Effector memory CD4-positive, alpha-beta T cell (primary cell): Measurements from ENCODE around the gene STK39.

ENCODE experiments used
- DNase-seq, 3 donors: peaks; one replicate each; pipeline ENCODE4 v3.0.0-alpha.2; 2020
- H3K27ac ChIP-seq: 2 replicates; pipeline ENCODE4 v1.7.0; 2013; ENCODE audit warnings: mild to moderate bottlenecking, low read length, moderate library complexity; ENCODE audit not compliant: insufficient read depth, poor library complexity, severe bottlenecking
- H3K27me3 ChIP-seq: replicated peaks from 2 replicates; pipeline ENCODE4 v1.7.0; 2013; ENCODE audit warnings: mild to moderate bottlenecking, low read length; ENCODE audit not compliant: insufficient read depth, control insufficient read depth, poor library complexity, severe bottlenecking
- H3K36me3 ChIP-seq: 2 replicates; pipeline ENCODE4 v1.7.0; 2013; ENCODE audit warnings: mild to moderate bottlenecking, low read length, moderate library complexity; ENCODE audit not compliant: control insufficient read depth, insufficient read depth
- H3K4me1 ChIP-seq: 2 replicates; pipeline ENCODE4 v1.7.0; 2013; ENCODE audit warnings: low read length, mild to moderate bottlenecking; ENCODE audit not compliant: control insufficient read depth, insufficient read depth, poor library complexity, severe bottlenecking
- H3K4me3 ChIP-seq: 2 replicates; pipeline ENCODE4 v1.7.0; 2013; ENCODE audit warnings: low read length, low read depth, mild to moderate bottlenecking; ENCODE audit not compliant: insufficient read depth, poor library complexity, severe bottlenecking
- H3K9me3 ChIP-seq: 2 replicates; pipeline ENCODE4 v1.7.0; 2013; ENCODE audit warnings: mild to moderate bottlenecking, low read length, moderate library complexity; ENCODE audit not compliant: control insufficient read depth

Gene STK39

GRCh38 chr2:168025487-168026202 lies 221.8 kb downstream of the STK39 start:
- no peak for DNase-seq
- H3K27me3 ChIP-seq = no peaks in the 10 kb centered on the region
- H3K4me1 ChIP-seq = no peaks in the 10 kb centered on the region
- H3K9me3 ChIP-seq = no peaks in the 10 kb centered on the region
- H3K36me3 ChIP-seq = no peaks in the 10 kb centered on the region
- no peak overlapping the region for H3K4me3 ChIP-seq
- no peak overlapping the region for H3K27ac ChIP-seq

- H3K4me3 ChIP-seq = no peak overlapping the region
- no peaks in the 10 kb centered on the region for H3K36me3 ChIP-seq
- no peak for DNase-seq
- no peaks in the 10 kb centered on the region for H3K4me1 ChIP-seq
- no peaks in the 10 kb centered on the region for H3K9me3 ChIP-seq
- no peaks in the 10 kb centered on the region for H3K27me3 ChIP-seq
- no peak overlapping the region for H3K27ac ChIP-seq
Observed at GRCh38 chr2:168024459-168024858, 222.9 kb downstream of the STK39 start.

GRCh38 chr2:168021800-168022587 lies 225.4 kb downstream of the STK39 start:
- H3K9me3 ChIP-seq = no peaks in the 10 kb centered on the region
- H3K36me3 ChIP-seq = no peaks in the 10 kb centered on the region
- no peak overlapping the region for H3K4me3 ChIP-seq
- no peak for DNase-seq
- no peak overlapping the region for H3K27ac ChIP-seq
- no peaks in the 10 kb centered on the region for H3K27me3 ChIP-seq
- no peaks in the 10 kb centered on the region for H3K4me1 ChIP-seq

GRCh38 chr2:168015274-168015953 lies 232.0 kb downstream of the STK39 start:
- no peaks in the 10 kb centered on the region for H3K27me3 ChIP-seq
- peaks cover 5% of the 10 kb centered on the region for H3K36me3 ChIP-seq
- DNase-seq = no peak
- H3K27ac ChIP-seq = no peak overlapping the region
- no peak overlapping the region for H3K4me3 ChIP-seq
- H3K9me3 ChIP-seq = no peaks in the 10 kb centered on the region
- H3K4me1 ChIP-seq = no peaks in the 10 kb centered on the region

GRCh38 chr2:168009900-168010299 lies 237.5 kb downstream of the STK39 start:
- Histone ChIP-seq H3K27ac (no peak overlapping the region), H3K9me3 (no peaks in the 10 kb centered on the region), H3K27me3 (no peaks in the 10 kb centered on the region), H3K4me3 (no peak overlapping the region), H3K4me1 (no peaks in the 10 kb centered on the region), H3K36me3 (no peaks in the 10 kb centered on the region)
- no peak for DNase-seq

- DNase-seq = no peak
- Histone ChIP-seq H3K27me3 (no peaks in the 10 kb centered on the region), H3K4me1 (no peaks in the 10 kb centered on the region), H3K9me3 (no peaks in the 10 kb centered on the region), H3K36me3 (no peaks in the 10 kb centered on the region), H3K4me3 (no peak overlapping the region), H3K27ac (no peak overlapping the region)
Observed at GRCh38 chr2:168008646-168009195, 238.7 kb downstream of the STK39 start.

- H3K4me1 ChIP-seq = no peaks in the 10 kb centered on the region
- H3K27me3 ChIP-seq = no peaks in the 10 kb centered on the region
- H3K9me3 ChIP-seq = no peaks in the 10 kb centered on the region
- DNase-seq = no peak
- H3K36me3 ChIP-seq = no peaks in the 10 kb centered on the region
- no peak overlapping the region for H3K4me3 ChIP-seq
- no peak overlapping the region for H3K27ac ChIP-seq
Observed at GRCh38 chr2:168006498-168006897, 240.9 kb downstream of the STK39 start.

GRCh38 chr2:168005586-168005985 lies 241.8 kb downstream of the STK39 start:
- DNase-seq = no peak
- Histone ChIP-seq H3K36me3 (no peaks in the 10 kb centered on the region), H3K9me3 (no peaks in the 10 kb centered on the region)

GRCh38 chr2:168003876-168004275 lies 243.5 kb downstream of the STK39 start:
- no peak for DNase-seq
- Histone ChIP-seq H3K27me3 (no peaks in the 10 kb centered on the region), H3K27ac (no peak overlapping the region), H3K4me3 (no peak overlapping the region), H3K9me3 (no peaks in the 10 kb centered on the region), H3K36me3 (no peaks in the 10 kb centered on the region), H3K4me1 (no peaks in the 10 kb centered on the region)

More at GRCh38 chr2:168005586-168005985, 241.8 kb downstream of the STK39 start:
- Histone ChIP-seq H3K4me3 (no peak overlapping the region), H3K27ac (no peak overlapping the region), H3K4me1 (no peaks in the 10 kb centered on the region), H3K27me3 (no peaks in the 10 kb centered on the region)
